ENCODE results near the gene DUSP28. TPM values are rescaled to one million over a fixed set of nuclear protein-coding genes. Genes with fewer than 3 reads are reported as not detected.

DUSP28 gene
- total and polyA plus RNA-seq, 2 of the 8 experiments (the other 6 are each of a cell fraction or from before 2014, with no cell fraction given) = 2.1 to 2.3 TPM

- no peak overlapping the region for H3K9ac ChIP-seq (replicated peaks in 1 of 4; ENCODE audit: extremely low read depth in 1 of 4, low read depth in 3 of 4, low read length in 3 of 4)
- H2BK15ac ChIP-seq (ENCODE audit: low read length) = no peak overlapping the region
- no peak overlapping the region for H2AK5ac ChIP-seq (ENCODE audit: low read depth, low read length)
- ChIA-PET CTCF (ENCODE audit: partially characterized antibody) (interaction anchor here (0.7 to 1.4 kb wide), 3 partner anchors 9 to 46 kb away, joined by 3 read pairs; partner anchors contain the start of gene CAPN10), POLR2A (ENCODE audit: partially characterized antibody) (interaction anchor here (1.0 to 1.5 kb wide), 3 partner anchors 10 to 13 kb away, joined by 3 to 4 read pairs (median 3); partner anchors contain the start of gene CAPN10)
- H4K91ac ChIP-seq (replicated peaks; ENCODE audit: insufficient read length, low read length) = no peak overlapping the region
- no peaks in the 10 kb centered on the region for H3K36me3 ChIP-seq (ENCODE audit: control insufficient read depth in 2 of 4, insufficient read depth in 4 of 4, low read length in 3 of 4)
- no peak overlapping the region for H3K4me2 ChIP-seq (ENCODE audit: insufficient read depth in 1 of 2, low read depth in 2 of 2, low read length in 2 of 2)
- no peak overlapping the region for H3K18ac ChIP-seq (ENCODE audit: extremely low read depth, low read length)
- no peak overlapping the region for H2BK120ac ChIP-seq (replicated peaks; ENCODE audit: low read depth, low read length)
- no peak overlapping the region for H3K4ac ChIP-seq (replicated peaks; ENCODE audit: insufficient read length, low read depth, low read length)
- H3K27me3 ChIP-seq (replicated peaks in 1 of 4; ENCODE audit: control insufficient read depth in 3 of 4, extremely low read depth in 1 of 4, insufficient read depth in 3 of 4, low read length in 3 of 4) = peaks cover 9 to 17% (median 15%) of the 10 kb centered on the region in 4 experiments; a peak in 6 of 7 replicates
- WGBS, 2 experiments (ENCODE audit: extremely low coverage in 1 of 2, insufficient coverage in 1 of 2, insufficient read length in 1 of 2, insufficient replicate concordance in 2 of 2, low coverage in 1 of 2, low lambda C conversion rate in 2 of 2, missing lambda C conversion rate in 1 of 2) = 87% methylated on average over 24 of the region's 37 CpGs; no CpG with 5 or more reads in 1 of the 2 experiments
- H4K5ac ChIP-seq (ENCODE audit: insufficient read length, low read depth, low read length) = no peak overlapping the region
- peaks cover 2% of the 10 kb centered on the region; the same call in 1 of the 2 replicates for H3K23me2 ChIP-seq (ENCODE audit: low read depth, low read length)
- H3K79me2 ChIP-seq (ENCODE audit: control insufficient read depth in 1 of 2, insufficient read depth in 2 of 2, low read length in 2 of 2) = no peaks in the 10 kb centered on the region
- DNase-seq (ENCODE audit: low read depth in 1 of 2, low spot score in 2 of 2) = no peak
- peaks cover 5 to 16% of the 10 kb centered on the region in 2 experiments for H4K20me1 ChIP-seq (replicated peaks in 1 of 2; ENCODE audit: control insufficient read depth in 1 of 2, insufficient read depth in 2 of 2, low read length in 2 of 2)
- no peak for FAIRE-seq
- H2BK12ac ChIP-seq (ENCODE audit: low read depth, low read length) = no peak overlapping the region
- no peak overlapping the region for H3K27ac ChIP-seq (ENCODE audit: low read depth, low read length)
- no peaks in the 10 kb centered on the region for H3K9me3 ChIP-seq (ENCODE audit: insufficient read depth in 2 of 2, low read depth in 1 of 2, low read length in 1 of 2)
- H3K4me1 ChIP-seq (replicated peaks in 1 of 4; ENCODE audit: control insufficient read depth in 3 of 4, insufficient read depth in 4 of 4, low read length in 3 of 4) = peaks cover 0 to 5% (median 4%) of the 10 kb centered on the region in 4 experiments; a peak in 6 of 7 replicates
- H3K56ac ChIP-seq (replicated peaks; ENCODE audit: insufficient read length, low read depth, low read length) = no peak overlapping the region
- H2AFZ ChIP-seq (ENCODE audit: low read length) = no peak overlapping the region
- TF ChIP-seq EZH2 (IDR thresholded peaks at IDR 0.05; ENCODE audit: low read depth, low read length, severe bottlenecking) = no peak
- TF ChIP-seq JUND (IDR thresholded peaks at IDR 0.05; ENCODE audit: low read length) = no peak
- no peak for TF ChIP-seq SIRT6 (IDR thresholded peaks at IDR 0.05; ENCODE audit: low read length)
- no peak for TF ChIP-seq SP1 (IDR thresholded peaks at IDR 0.05; ENCODE audit: low read depth, low read length)
- no peak for TF ChIP-seq MAFK (IDR thresholded peaks at IDR 0.05; ENCODE audit: low read depth, low read length)
- no peak for TF ChIP-seq FOSL1 (IDR thresholded peaks at IDR 0.05; ENCODE audit: insufficient read depth, low read depth, low read length)
- TF ChIP-seq POLR2A (IDR thresholded peaks at IDR 0.05; ENCODE audit: control extremely low read depth in 1 of 2, low read depth in 2 of 2, low read length in 2 of 2) = no peak
- no peak for TF ChIP-seq BCL11A (IDR thresholded peaks at IDR 0.05; ENCODE audit: low read depth in 2 of 2, low read length in 2 of 2)
- TF ChIP-seq SP4 (IDR thresholded peaks at IDR 0.05; ENCODE audit: low read length) = no peak
- TF ChIP-seq SIN3A (conservative IDR thresholded peaks at IDR 0.05 in 1 of 2, IDR thresholded peaks at IDR 0.05 in 1 of 2; ENCODE audit: low read depth in 1 of 2, low read length in 2 of 2) = no peak
- H3K79me1 ChIP-seq (ENCODE audit: low read depth, low read length) = no peaks in the 10 kb centered on the region
- no peak overlapping the region for H3K14ac ChIP-seq (ENCODE audit: insufficient read length)
- H3K4me3 ChIP-seq (ENCODE audit: extremely low read depth in 1 of 4, insufficient read depth in 2 of 4, low read depth in 3 of 4, low read length in 4 of 4) = no peak overlapping the region
- H2BK20ac ChIP-seq (ENCODE audit: low read length) = no peak overlapping the region
- no peak overlapping the region for H3K23ac ChIP-seq (ENCODE audit: insufficient read length)
- no peak overlapping the region; the same call in 1 of the 2 replicates for H4K8ac ChIP-seq (ENCODE audit: extremely low read depth, insufficient read depth, low read length)
- no peak overlapping the region for H2BK5ac ChIP-seq (ENCODE audit: low read depth, low read length)
Measured at GRCh38 chr2:240573516-240574385, 13.6 kb downstream of the DUSP28 start.

Measured in H1 (cell line).